ENCODE data around the gene TIAM1. TPM values are rescaled to one million over a fixed set of nuclear protein-coding genes. Genes with fewer than 3 reads are reported as not detected.
A peak's percentile ranks its signal among the peaks of the same experiment; 100 is the strongest.

TIAM1 gene
- total and polyA plus RNA-seq, 9 donors, result 3.6 to 26.7 (median 7.1) TPM

DNA sequence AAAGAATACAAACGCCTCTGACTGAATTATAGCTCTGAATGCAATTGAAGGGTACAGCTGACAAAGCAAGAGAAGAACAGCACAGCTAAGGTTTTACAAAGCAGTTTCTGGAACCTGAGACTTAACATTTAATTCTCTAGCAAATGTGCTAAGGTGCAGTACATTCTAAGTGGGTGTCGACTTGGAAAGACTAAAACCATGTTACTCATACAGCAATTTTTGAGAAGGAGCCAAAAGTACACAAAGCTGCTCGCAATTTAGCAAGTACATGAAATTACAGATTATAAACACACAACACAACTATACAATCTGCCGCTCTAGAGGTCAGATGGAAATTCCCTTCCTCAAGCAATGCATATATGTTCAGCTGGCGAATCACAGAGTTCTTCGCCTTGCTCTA is 121.9 kb downstream of the TIAM1 start:
- no peaks in the 10 kb centered on the region for H3K36me3 ChIP-seq
- H3K4me1 ChIP-seq (ENCODE audit: insufficient read depth), result peaks cover 2% of the 10 kb centered on the region
- no peak overlapping the region for H3K27ac ChIP-seq
- H3K9me3 ChIP-seq, result no peaks in the 10 kb centered on the region
- TF ChIP-seq, protein P1, sequence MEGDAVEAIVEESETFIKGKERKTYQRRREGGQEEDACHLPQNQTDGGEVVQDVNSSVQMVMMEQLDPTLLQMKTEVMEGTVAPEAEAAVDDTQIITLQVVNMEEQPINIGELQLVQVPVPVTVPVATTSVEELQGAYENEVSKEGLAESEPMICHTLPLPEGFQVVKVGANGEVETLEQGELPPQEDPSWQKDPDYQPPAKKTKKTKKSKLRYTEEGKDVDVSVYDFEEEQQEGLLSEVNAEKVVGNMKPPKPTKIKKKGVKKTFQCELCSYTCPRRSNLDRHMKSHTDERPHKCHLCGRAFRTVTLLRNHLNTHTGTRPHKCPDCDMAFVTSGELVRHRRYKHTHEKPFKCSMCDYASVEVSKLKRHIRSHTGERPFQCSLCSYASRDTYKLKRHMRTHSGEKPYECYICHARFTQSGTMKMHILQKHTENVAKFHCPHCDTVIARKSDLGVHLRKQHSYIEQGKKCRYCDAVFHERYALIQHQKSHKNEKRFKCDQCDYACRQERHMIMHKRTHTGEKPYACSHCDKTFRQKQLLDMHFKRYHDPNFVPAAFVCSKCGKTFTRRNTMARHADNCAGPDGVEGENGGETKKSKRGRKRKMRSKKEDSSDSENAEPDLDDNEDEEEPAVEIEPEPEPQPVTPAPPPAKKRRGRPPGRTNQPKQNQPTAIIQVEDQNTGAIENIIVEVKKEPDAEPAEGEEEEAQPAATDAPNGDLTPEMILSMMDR (IDR thresholded peaks at IDR 0.05), result no peak
- TF ChIP-seq POLR2A (IDR thresholded peaks at IDR 0.05) (no peak), EP300 (IDR thresholded peaks at IDR 0.05) (no peak)
- no peak overlapping the region for H3K4me3 ChIP-seq
- no peak for DNase-seq
- H3K27me3 ChIP-seq, result no peaks in the 10 kb centered on the region
- intact Hi-C loops (cut with DNase I), result no loop called here
- 60 to 70% (median 66%) methylated on average over 6 of the region's 6 CpGs for WGBS, 3 donors

DNA sequence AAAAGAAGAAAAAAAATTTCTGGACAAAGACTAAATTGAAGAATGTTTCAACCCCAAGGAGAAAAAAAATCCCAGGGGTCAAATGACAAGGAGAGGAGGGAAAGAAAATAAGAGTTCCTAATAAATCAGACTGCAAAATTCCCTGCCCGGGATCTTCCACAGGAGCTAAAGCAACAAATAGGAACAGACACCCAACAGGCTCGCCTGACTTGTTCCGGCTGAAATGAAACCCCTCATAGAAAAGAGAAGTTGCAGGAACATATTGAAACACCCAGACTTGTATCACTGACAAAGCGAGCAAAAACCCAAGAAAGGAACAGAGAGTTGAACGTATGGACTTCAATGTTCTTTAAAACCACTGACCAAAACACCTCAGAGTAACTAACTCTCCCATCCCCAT is 123.0 kb downstream of the TIAM1 start:
- TF ChIP-seq, protein P1 (IDR thresholded peaks at IDR 0.05), result no peak
- TF ChIP-seq EP300 (IDR thresholded peaks at IDR 0.05) (no peak), POLR2A (IDR thresholded peaks at IDR 0.05) (no peak)
- 44 to 68% (median 61%) methylated on average over 5 of the region's 5 CpGs for WGBS, 3 donors

DNA sequence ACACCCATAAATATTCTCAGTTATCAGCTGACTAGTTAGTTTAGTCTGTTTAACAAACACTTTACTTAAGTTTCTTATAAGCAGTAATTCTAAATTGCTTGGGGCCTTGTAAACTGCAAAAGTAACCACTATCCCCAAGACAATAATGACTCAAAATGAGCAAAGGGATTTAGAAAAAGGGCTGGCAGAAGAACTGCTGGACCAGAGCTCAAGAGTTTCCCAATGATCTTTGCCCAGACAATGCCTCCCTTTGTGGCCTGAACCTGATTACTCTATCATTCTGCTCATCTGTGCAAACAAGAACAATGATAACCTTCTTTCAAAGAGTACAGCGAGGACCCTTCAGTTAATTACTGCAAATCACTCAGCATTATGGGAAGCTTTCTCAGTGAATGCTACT is 123.5 kb downstream of the TIAM1 start:
- Histone ChIP-seq H3K9me3 (no peaks in the 10 kb centered on the region), H3K27me3 (no peaks in the 10 kb centered on the region), H3K4me3 (no peak overlapping the region), H3K4me1 (ENCODE audit: insufficient read depth) (peaks cover 2% of the 10 kb centered on the region), H3K27ac (no peak overlapping the region), H3K36me3 (no peaks in the 10 kb centered on the region)
- TF ChIP-seq, protein P1 (IDR thresholded peaks at IDR 0.05), result no peak
- no peak for TF ChIP-seq EP300 (IDR thresholded peaks at IDR 0.05)
- TF ChIP-seq POLR2A (IDR thresholded peaks at IDR 0.05), result no peak
- intact Hi-C loops (cut with DNase I), result no loop called here
- 66 to 88% (median 71%) methylated on average over 1 of the region's 1 CpG for WGBS, 3 donors
- no peak for DNase-seq

More for the DNA sequence above, 123.0 kb downstream of the TIAM1 start:
- Histone ChIP-seq H3K4me3 (no peak overlapping the region), H3K27me3 (no peaks in the 10 kb centered on the region), H3K9me3 (no peaks in the 10 kb centered on the region), H3K36me3 (no peaks in the 10 kb centered on the region), H3K4me1 (ENCODE audit: insufficient read depth) (peaks cover 2% of the 10 kb centered on the region), H3K27ac (no peak overlapping the region)
- DNase-seq, result no peak
- intact Hi-C loops (cut with DNase I), result no loop called here

DNA sequence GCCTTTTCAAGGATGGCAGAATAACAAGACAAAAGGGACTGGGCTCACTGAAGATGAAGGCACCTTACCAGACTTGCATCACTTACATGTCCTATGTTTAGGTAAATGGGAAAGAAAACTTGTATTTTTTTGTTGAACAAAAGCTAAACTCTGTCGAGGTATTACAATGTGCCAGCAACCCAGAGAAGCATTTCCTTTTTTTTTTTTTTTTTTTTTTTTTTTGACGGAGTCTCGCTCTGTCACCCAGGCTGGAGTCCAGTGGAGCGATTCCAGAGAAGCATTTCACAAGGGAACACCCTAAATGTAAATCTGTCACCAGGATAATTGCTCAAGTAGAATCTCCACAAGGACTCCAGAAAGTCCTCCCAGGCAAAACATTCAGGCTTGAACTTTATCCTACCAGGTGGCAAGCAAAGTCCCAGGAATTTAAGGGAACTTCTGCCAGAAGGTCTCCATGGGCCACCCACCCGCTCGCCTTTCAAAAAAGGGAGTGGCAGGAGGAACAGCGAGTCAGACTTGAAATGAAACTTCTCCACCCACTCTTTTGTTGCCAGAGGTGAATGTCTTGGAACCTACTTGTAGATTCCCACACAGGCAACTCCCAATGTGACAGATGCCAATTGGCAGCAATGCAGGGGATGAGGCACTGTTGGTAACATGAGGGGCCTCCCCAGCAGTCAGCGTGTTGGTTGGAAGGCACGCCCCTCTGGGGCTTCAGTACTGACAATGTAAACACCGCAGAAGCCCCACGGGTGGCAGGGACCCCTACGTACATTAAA is 125.0 kb downstream of the TIAM1 start:
- Histone ChIP-seq H3K4me1 (ENCODE audit: insufficient read depth) (peaks cover 2% of the 10 kb centered on the region), H3K27ac (no peak overlapping the region), H3K27me3 (no peaks in the 10 kb centered on the region), H3K4me3 (no peak overlapping the region), H3K36me3 (no peaks in the 10 kb centered on the region), H3K9me3 (no peaks in the 10 kb centered on the region)
- 13 to 21% (median 19%) methylated on average over 12 of the region's 12 CpGs for WGBS, 3 donors
- DNase-seq, result peak in 3 of 5 donors; percentile 15 to 37 (median 17)
- TF ChIP-seq EP300 (IDR thresholded peaks at IDR 0.05) (no peak), POLR2A (IDR thresholded peaks at IDR 0.05) (no peak)
- TF ChIP-seq, protein P1 (IDR thresholded peaks at IDR 0.05), result no peak
- intact Hi-C loops (cut with DNase I), result no loop called here
